GM23338 (cell line): ENCODE results near the gene PKNOX2. TPM values are rescaled to one million over a fixed set of nuclear protein-coding genes. Genes with fewer than 3 reads are reported as not detected.

ENCODE experiments used
- ATAC-seq: fragments of 200-7000 bp; cut with Tn5 transposase; 3 replicates; pipeline ENCODE4 v1.9.1; 2020
- DNase-seq: peaks from one replicate; pipeline ENCODE4 v3.0.0-alpha.2; 2015; ENCODE audit warnings: low spot score
- H2AFZ ChIP-seq: fragments of 200-600 bp; sonication (generic); 2 replicates; pipeline ENCODE4 v1.8.0; 2016; ENCODE audit warnings: antibody characterized with exemption, mild to moderate bottlenecking, moderate library complexity
- H3F3A ChIP-seq: fragments of 200-600 bp; sonication (generic); replicated peaks from 2 replicates; pipeline ENCODE4 v1.8.0; 2017; ENCODE audit warnings: antibody characterized with exemption, mixed run types, low read depth
- H3K27ac ChIP-seq: fragments of 200-600 bp; sonication (generic); 2 replicates; pipeline ENCODE4 v1.6.1; 2016; ENCODE audit warnings: low read depth
- H3K27me3 ChIP-seq: fragments of 200-600 bp; sonication (generic); 2 replicates; pipeline ENCODE4 v1.8.0; 2016; ENCODE audit warnings: mild to moderate bottlenecking, mixed run types, moderate library complexity; ENCODE audit not compliant: insufficient read depth
- H3K36me3 ChIP-seq: fragments of 200-600 bp; sonication (generic); 2 replicates; pipeline ENCODE4 v1.8.0; 2016; ENCODE audit warnings: mild to moderate bottlenecking; ENCODE audit not compliant: insufficient read depth
- H3K4me1 ChIP-seq: fragments of 200-600 bp; sonication (generic); 2 replicates; pipeline ENCODE4 v1.8.0; 2016; ENCODE audit warnings: mild to moderate bottlenecking, moderate library complexity; ENCODE audit not compliant: insufficient read depth
- H3K4me2 ChIP-seq: fragments of 200-600 bp; sonication (generic); 2 replicates; pipeline ENCODE4 v1.7.1; 2017; ENCODE audit warnings: mixed run types
- H3K4me3 ChIP-seq: fragments of 200-600 bp; sonication (generic); 2 replicates; pipeline ENCODE4 v1.6.1; 2016; ENCODE audit warnings: mixed run types
- H3K79me2 ChIP-seq: fragments of 200-600 bp; sonication (generic); replicated peaks from 2 replicates; pipeline ENCODE4 v1.8.0; 2017; ENCODE audit warnings: mild to moderate bottlenecking; ENCODE audit not compliant: insufficient read depth
- H3K9me2 ChIP-seq: fragments of 200-600 bp; sonication (generic); 2 replicates; pipeline ENCODE4 v1.8.0; 2017; ENCODE audit not compliant: insufficient read depth
- H4K20me1 ChIP-seq: fragments of 200-600 bp; sonication (generic); replicated peaks from 2 replicates; pipeline ENCODE4 v1.8.0; 2017; ENCODE audit warnings: mild to moderate bottlenecking; ENCODE audit not compliant: insufficient read depth
- H3K27ac Mint-ChIP-seq: 2 replicates; pipeline ENCODE4 v1.8.0; 2020; ENCODE audit warnings: inconsistent platforms, mild to moderate bottlenecking, moderate library complexity, mixed read lengths
- H3K27me3 Mint-ChIP-seq: 3 replicates; pipeline ENCODE4 v1.8.0; 2022; ENCODE audit warnings: low read depth, mild to moderate bottlenecking, moderate library complexity, mixed read lengths, inconsistent platforms; ENCODE audit not compliant: insufficient read depth, poor library complexity
- H3K36me3 Mint-ChIP-seq: 3 replicates; pipeline ENCODE4 v1.8.0; 2021; ENCODE audit warnings: low read depth, mild to moderate bottlenecking, inconsistent platforms, moderate library complexity, mixed read lengths
- H3K4me1 Mint-ChIP-seq: 3 replicates; pipeline ENCODE4 v1.8.0; 2020; ENCODE audit warnings: mild to moderate bottlenecking, inconsistent platforms, mixed read lengths
- H3K4me3 Mint-ChIP-seq: 3 replicates; pipeline ENCODE4 v1.8.0; 2021; ENCODE audit warnings: moderate library complexity, mild to moderate bottlenecking, inconsistent platforms, mixed read lengths
- H3K9me3 Mint-ChIP-seq: 3 replicates; pipeline ENCODE4 v1.8.0; 2020; ENCODE audit warnings: moderate library complexity, mild to moderate bottlenecking, inconsistent platforms, mixed read lengths
- CTCF ChIP-seq, 2 experiments: fragments of 200-600 bp in 1 of 2; sonication (generic) in 1 of 2; conservative IDR thresholded peaks; 2 replicates each; pipeline versions ENCODE4 v1.5.1 to v1.6.1; 2016 to 2017; ENCODE audit warnings: antibody characterized with exemption in 2 of 2, low read depth in 2 of 2, mild to moderate bottlenecking in 2 of 2, moderate library complexity in 1 of 2
- ZNF462 ChIP-seq: fragments of 250-450 bp; sonication (Bioruptor Pico); IDR thresholded peaks from 2 replicates; pipeline ENCODE4 v1.5.0; 2020; ENCODE audit warnings: mild to moderate bottlenecking, moderate library complexity
- polyA plus RNA-seq: library from polyadenylated mRNA; unstranded; fragments of >200 nt; fragmentation: Nextera tagmentation; extraction: Ambion mirVana; gene quantifications from 2 replicates; pipeline ENCODE4 v1.2.1, GENCODE V29; 2016
- total RNA-seq: library from RNA; depleted of rRNA; stranded (reverse); fragments of >200 nt; shearing (Covaris generic); gene quantifications from 2 replicates; pipeline ENCODE4 v1.2.3, GENCODE V29; 2014

PKNOX2 gene
- total and polyA plus RNA-seq, 2 experiments from 2014 or later, result 0.42 to 0.83 TPM

GRCh38 chr11:125155767-125156166, 8.8 kb upstream of the PKNOX2 start:
- Histone ChIP-seq H3K27ac (no peak overlapping the region), H3K4me3 (no peak overlapping the region), H3K9me2 (no peaks in the 10 kb centered on the region), H3K36me3 (no peaks in the 10 kb centered on the region), H3K79me2 (no peaks in the 10 kb centered on the region), H4K20me1 (no peaks in the 10 kb centered on the region), H3K4me1 (peaks cover 9% of the 10 kb centered on the region; the same call in 1 of the 2 replicates), H3K4me2 (no peak overlapping the region), H3K27me3 (no peaks in the 10 kb centered on the region), H2AFZ (no peak overlapping the region), H3F3A (no peaks in the 10 kb centered on the region)
- TF ChIP-seq CTCF (conservative IDR thresholded peaks at IDR 0.05; ENCODE audit: low read depth in 2 of 2), result no peak
- TF ChIP-seq ZNF462 (CRISPR knock-in tag), result no peak
- H3K27ac Mint-ChIP-seq, result no peak overlapping the region
- ATAC-seq (no peak), DNase-seq (no peak)
- H3K4me1 Mint-ChIP-seq, result peaks cover 15% of the 10 kb centered on the region
- no peaks in the 10 kb centered on the region for H3K27me3 Mint-ChIP-seq
- H3K4me3 Mint-ChIP-seq, result no peak overlapping the region
- peaks cover 3% of the 10 kb centered on the region; the same call in 1 of the 3 replicates for H3K36me3 Mint-ChIP-seq
- peaks cover 4% of the 10 kb centered on the region; the same call in 2 of the 3 replicates for H3K9me3 Mint-ChIP-seq
